ENCODE data around the gene LRRTM4. TPM values are rescaled to one million over a fixed set of nuclear protein-coding genes. Genes with fewer than 3 reads are reported as not detected.

Gene LRRTM4
- total RNA-seq, 1 donor from 2014 or later = 0.55 TPM

DNA sequence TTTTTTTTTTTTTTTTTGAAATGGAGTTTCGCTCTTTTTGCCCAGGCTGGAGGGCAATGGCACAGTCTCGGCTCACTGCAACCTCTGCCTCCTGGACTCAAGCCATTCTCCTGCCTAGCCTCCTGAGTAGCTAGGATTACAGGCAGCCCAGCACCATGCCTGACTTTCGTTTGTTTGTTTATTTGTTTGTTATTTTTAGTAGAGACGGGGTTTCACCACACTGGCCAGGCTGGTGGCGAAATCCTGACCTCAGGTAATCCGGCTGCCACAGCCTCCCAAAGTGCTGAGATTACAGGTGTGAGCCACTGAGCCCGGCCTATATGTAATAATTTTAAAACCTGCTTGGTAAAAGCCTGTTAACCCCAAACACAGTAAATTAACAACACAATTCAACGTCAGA, 435.7 kb downstream of the LRRTM4 start:
- DNase-seq = no peak
- Histone ChIP-seq H3K4me3 (no peak overlapping the region), H3K27me3 (ENCODE audit: low read depth) (peaks cover 20% of the 10 kb centered on the region), H3K36me3 (no peaks in the 10 kb centered on the region), H3K4me1 (no peaks in the 10 kb centered on the region), H3K27ac (replicated peaks) (no peak overlapping the region), H3K9me3 (replicated peaks) (no peaks in the 10 kb centered on the region)
- intact Hi-C loops (cut with micrococcal nuclease) = no loop called here
- TF ChIP-seq, protein P1, sequence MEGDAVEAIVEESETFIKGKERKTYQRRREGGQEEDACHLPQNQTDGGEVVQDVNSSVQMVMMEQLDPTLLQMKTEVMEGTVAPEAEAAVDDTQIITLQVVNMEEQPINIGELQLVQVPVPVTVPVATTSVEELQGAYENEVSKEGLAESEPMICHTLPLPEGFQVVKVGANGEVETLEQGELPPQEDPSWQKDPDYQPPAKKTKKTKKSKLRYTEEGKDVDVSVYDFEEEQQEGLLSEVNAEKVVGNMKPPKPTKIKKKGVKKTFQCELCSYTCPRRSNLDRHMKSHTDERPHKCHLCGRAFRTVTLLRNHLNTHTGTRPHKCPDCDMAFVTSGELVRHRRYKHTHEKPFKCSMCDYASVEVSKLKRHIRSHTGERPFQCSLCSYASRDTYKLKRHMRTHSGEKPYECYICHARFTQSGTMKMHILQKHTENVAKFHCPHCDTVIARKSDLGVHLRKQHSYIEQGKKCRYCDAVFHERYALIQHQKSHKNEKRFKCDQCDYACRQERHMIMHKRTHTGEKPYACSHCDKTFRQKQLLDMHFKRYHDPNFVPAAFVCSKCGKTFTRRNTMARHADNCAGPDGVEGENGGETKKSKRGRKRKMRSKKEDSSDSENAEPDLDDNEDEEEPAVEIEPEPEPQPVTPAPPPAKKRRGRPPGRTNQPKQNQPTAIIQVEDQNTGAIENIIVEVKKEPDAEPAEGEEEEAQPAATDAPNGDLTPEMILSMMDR (IDR thresholded peaks at IDR 0.05; ENCODE audit: borderline replicate concordance) = no peak

DNA sequence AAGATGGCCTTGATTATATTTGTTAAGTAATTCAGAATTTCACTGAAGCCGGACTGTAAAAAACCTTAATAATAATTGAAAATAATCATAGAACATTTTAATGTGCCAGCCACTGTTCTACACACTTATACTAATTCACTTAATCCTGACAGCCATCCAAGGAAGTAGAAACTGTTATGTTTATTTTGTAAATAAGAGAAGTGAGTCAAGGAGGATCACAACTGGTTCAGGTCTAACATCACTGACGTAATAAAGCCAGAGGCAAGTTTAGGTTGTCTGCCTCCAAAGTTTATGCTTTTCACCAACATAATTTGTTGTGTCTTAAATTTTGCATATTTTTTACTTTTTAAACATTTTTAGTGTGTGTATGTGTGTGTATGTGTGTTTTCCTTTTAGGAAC, 436.1 kb downstream of the LRRTM4 start:
- H3K9me3 ChIP-seq (replicated peaks) = no peaks in the 10 kb centered on the region
- no peak overlapping the region for H3K4me3 ChIP-seq
- H3K4me1 ChIP-seq = no peaks in the 10 kb centered on the region
- TF ChIP-seq, protein P1 (IDR thresholded peaks at IDR 0.05; ENCODE audit: borderline replicate concordance) = no peak
- no peak overlapping the region for H3K27ac ChIP-seq (replicated peaks)
- H3K27me3 ChIP-seq (ENCODE audit: low read depth) = peaks cover 20% of the 10 kb centered on the region
- DNase-seq = no peak
- no peaks in the 10 kb centered on the region for H3K36me3 ChIP-seq
- intact Hi-C loops (cut with micrococcal nuclease) = no loop called here

DNA sequence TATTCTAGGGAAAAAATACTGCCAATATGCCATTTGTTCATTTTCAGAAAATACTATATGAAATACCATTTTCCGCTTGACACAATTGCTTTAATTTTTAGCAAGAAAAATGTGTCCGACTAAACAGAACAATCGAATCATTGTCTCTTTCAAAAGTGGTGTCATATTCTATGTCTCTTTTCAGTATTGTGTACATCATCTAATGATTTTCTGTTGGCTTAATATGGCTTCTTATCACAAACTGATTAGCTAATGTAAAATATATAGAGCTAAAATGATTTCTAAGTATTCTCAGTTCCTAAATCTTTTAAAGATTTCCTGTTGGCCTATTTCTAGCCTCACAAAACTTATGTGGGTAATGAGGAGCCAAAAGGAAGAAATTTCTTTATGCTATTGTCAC, 436.6 kb downstream of the LRRTM4 start:
- H3K4me1 ChIP-seq = no peaks in the 10 kb centered on the region
- H3K27ac ChIP-seq (replicated peaks) = no peak overlapping the region
- TF ChIP-seq, protein P1 (IDR thresholded peaks at IDR 0.05; ENCODE audit: borderline replicate concordance) = no peak
- no peaks in the 10 kb centered on the region for H3K36me3 ChIP-seq
- no peaks in the 10 kb centered on the region for H3K9me3 ChIP-seq (replicated peaks)
- H3K4me3 ChIP-seq = no peak overlapping the region
- intact Hi-C loops (cut with micrococcal nuclease) = no loop called here
- DNase-seq = no peak
- H3K27me3 ChIP-seq (ENCODE audit: low read depth) = peaks cover 16% of the 10 kb centered on the region

DNA sequence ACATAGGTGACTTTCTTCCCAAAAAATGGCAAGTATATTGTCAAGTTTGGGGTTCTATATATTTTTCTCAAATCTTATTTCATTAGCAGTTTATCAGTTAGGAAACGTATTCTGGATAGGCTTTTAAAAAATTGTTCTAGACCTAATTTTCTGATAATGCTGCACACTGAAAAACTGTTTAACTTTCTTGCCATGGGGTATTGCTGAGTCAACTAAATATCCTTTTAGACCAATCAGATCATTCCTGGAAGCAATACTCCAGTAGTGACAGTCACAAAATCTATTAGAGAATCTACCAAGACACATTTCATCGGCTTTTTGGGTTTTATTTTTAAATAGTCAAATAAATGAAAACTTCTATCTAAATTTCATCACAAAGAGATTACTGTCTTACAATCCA, 440.6 kb downstream of the LRRTM4 start:
- no peak overlapping the region for H3K27ac ChIP-seq (replicated peaks)
- TF ChIP-seq, protein P1 (IDR thresholded peaks at IDR 0.05; ENCODE audit: borderline replicate concordance) = no peak
- no peaks in the 10 kb centered on the region for H3K9me3 ChIP-seq (replicated peaks)
- no peaks in the 10 kb centered on the region for H3K27me3 ChIP-seq (ENCODE audit: low read depth)
- H3K4me1 ChIP-seq = no peaks in the 10 kb centered on the region
- no peaks in the 10 kb centered on the region for H3K36me3 ChIP-seq
- intact Hi-C loops (cut with micrococcal nuclease) = no loop called here
- no peak overlapping the region for H3K4me3 ChIP-seq
- DNase-seq = no peak

DNA sequence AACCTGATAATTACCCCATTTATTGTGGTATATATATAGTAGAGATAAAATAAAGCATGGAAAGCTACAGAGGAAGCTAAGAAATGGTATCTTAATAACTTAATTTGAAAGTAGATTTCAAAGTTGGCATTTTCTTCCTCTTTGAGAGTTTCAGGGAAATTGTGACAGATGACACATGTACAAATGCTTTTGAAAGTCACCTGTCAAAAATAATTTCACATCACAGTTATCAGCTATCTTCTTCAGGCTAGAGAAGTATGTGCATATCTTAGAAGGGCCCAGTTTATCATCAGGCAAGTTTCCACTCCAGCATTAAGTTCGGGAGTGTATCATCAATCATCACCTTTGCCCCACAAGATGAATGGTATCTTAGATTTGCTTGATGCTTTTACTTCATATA, 457.9 kb downstream of the LRRTM4 start:
- no peaks in the 10 kb centered on the region for H3K4me1 ChIP-seq
- TF ChIP-seq, protein P1 (IDR thresholded peaks at IDR 0.05; ENCODE audit: borderline replicate concordance) = no peak
- no peaks in the 10 kb centered on the region for H3K9me3 ChIP-seq (replicated peaks)
- H3K27me3 ChIP-seq (ENCODE audit: low read depth) = no peaks in the 10 kb centered on the region
- intact Hi-C loops (cut with micrococcal nuclease) = no loop called here
- H3K27ac ChIP-seq (replicated peaks) = no peak overlapping the region
- DNase-seq = no peak
- H3K36me3 ChIP-seq = no peaks in the 10 kb centered on the region
- H3K4me3 ChIP-seq = no peak overlapping the region

DNA sequence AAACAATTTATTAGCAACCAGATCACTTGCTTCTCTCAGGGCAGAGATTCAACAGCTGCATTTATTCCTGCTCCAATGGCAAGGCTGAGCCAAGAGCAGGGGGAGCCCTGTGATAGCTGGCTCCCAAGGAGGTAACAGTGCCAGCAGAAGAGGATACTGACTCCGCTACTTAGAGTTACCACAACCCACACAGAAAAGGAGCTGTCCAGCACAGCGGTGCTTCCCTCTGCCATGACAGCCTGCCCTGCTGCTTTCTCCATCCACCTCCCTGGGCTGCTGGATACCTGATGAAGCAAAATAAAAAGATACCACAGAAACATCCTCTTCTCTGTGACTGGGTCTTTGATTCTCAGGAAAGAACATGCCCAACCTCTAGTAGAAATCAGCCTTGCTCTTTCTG, 467.2 kb downstream of the LRRTM4 start:
- Histone ChIP-seq H3K4me1 (no peaks in the 10 kb centered on the region), H3K27ac (replicated peaks) (no peak overlapping the region), H3K36me3 (no peaks in the 10 kb centered on the region), H3K27me3 (ENCODE audit: low read depth) (no peaks in the 10 kb centered on the region), H3K4me3 (no peak overlapping the region), H3K9me3 (replicated peaks) (no peaks in the 10 kb centered on the region)
- no peak for DNase-seq
- intact Hi-C loops (cut with micrococcal nuclease) = no loop called here
- TF ChIP-seq, protein P1 (IDR thresholded peaks at IDR 0.05; ENCODE audit: borderline replicate concordance) = no peak
